HepG2 (cell line): Measurements from ENCODE around the gene HIPK2. TPM values are rescaled to one million over a fixed set of nuclear protein-coding genes. Genes with fewer than 3 reads are reported as not detected.

Source experiments
- CCDC6 ChIP-seq: sonication (generic); formaldehyde crosslinking; IDR thresholded peaks from 2 replicates; pipeline ENCODE4 v1.8.1; 2022; ENCODE audit warnings: mild to moderate bottlenecking, missing genetic modification reagents, moderate library complexity
- HOXA3 ChIP-seq: sonication (generic); formaldehyde crosslinking; IDR thresholded peaks from 2 replicates; pipeline ENCODE4 v1.5.0; 2020; ENCODE audit warnings: missing genetic modification reagents
- KLF15 ChIP-seq: sonication (generic); formaldehyde crosslinking; IDR thresholded peaks from 2 replicates; pipeline ENCODE4 v1.8.1; 2023; ENCODE audit warnings: borderline replicate concordance, mild to moderate bottlenecking, inconsistent platforms, missing genetic modification reagents, mixed read lengths
- NCOA2 ChIP-seq: sonication (generic); formaldehyde crosslinking; IDR thresholded peaks from 2 replicates; pipeline ENCODE4 v1.8.0; 2022; ENCODE audit warnings: inconsistent platforms
- NFE2L2 ChIP-seq: fragments of 150-350 bp; IDR thresholded peaks from 2 replicates; pipeline ENCODE4 v1.6.1; 2014; ENCODE audit warnings: low read length
- THAP11 ChIP-seq: IDR thresholded peaks from 2 replicates; pipeline ENCODE4 v1.6.1; 2016; ENCODE audit warnings: missing biosample characterization, missing genetic modification reagents
- TOE1 ChIP-seq: sonication (generic); formaldehyde crosslinking; IDR thresholded peaks from 2 replicates; pipeline ENCODE4 v1.4.0; 2020; ENCODE audit warnings: mild to moderate bottlenecking, missing genetic modification reagents
- ZNF180 ChIP-seq: sonication (generic); formaldehyde crosslinking; IDR thresholded peaks from 2 replicates; pipeline ENCODE4 v1.4.0; 2020; ENCODE audit warnings: low read depth, missing genetic modification reagents, borderline replicate concordance
- ZNF562 ChIP-seq: sonication (generic); formaldehyde crosslinking; IDR thresholded peaks from 2 replicates; pipeline ENCODE4 v1.8.0; 2022; ENCODE audit warnings: missing genetic modification reagents, borderline replicate concordance
- ZSCAN22 ChIP-seq: sonication (generic); formaldehyde crosslinking; IDR thresholded peaks from 2 replicates; pipeline ENCODE4 v1.4.0; 2020; ENCODE audit warnings: mild to moderate bottlenecking, missing genetic modification reagents
- polyA plus RNA-seq, 8 experiments: library from polyadenylated mRNA; depleted of rRNA in 3 of 8; stranded (reverse) in 7 of 8; unstranded in 1 of 8; fragments of >200 nt; fragmentation: Illumina TruSeq in 4 of 8; extraction: Trizol in 4 of 8; gene quantifications; 2 replicates each; pipeline versions ENCODE4 v1.2.1 to v1.2.3, GENCODE V29; 2011 to 2016; ENCODE audit warnings: low read depth in 4 of 8, missing spikeins in 1 of 8, mixed read lengths in 1 of 8; ENCODE audit not compliant: insufficient read depth in 1 of 8
- total RNA-seq, 5 experiments: library from RNA; depleted of rRNA; stranded (reverse); fragments of >200 nt; fragmentation: Illumina TruSeq; extraction: Trizol; gene quantifications; 2 replicates each; pipeline ENCODE4 v1.2.3, GENCODE V29; 2016; ENCODE audit warnings: low read depth in 1 of 5
- TF ChIP-seq, protein P1 (sequence below): fragments of 450-650 bp; IDR thresholded peaks from 2 replicates; pipeline ENCODE4 v1.6.1; 2017
- TF ChIP-seq, protein P2 (sequence below): IDR thresholded peaks from 2 replicates; pipeline ENCODE4 v1.6.1; 2016; ENCODE audit warnings: low read depth, borderline replicate concordance
- TF ChIP-seq, protein P3 (sequence below): sonication (generic); formaldehyde crosslinking; IDR thresholded peaks from 2 replicates; pipeline ENCODE4 v1.4.0; 2020; ENCODE audit warnings: missing genetic modification reagents, borderline replicate concordance
- TF ChIP-seq, protein P4 (sequence below): sonication (generic); IDR thresholded peaks from 2 replicates; pipeline ENCODE4 v1.6.1; 2016; ENCODE audit warnings: low read depth, borderline replicate concordance
- TF ChIP-seq, protein P5 (sequence below): sonication (generic); formaldehyde crosslinking; IDR thresholded peaks from 2 replicates; pipeline ENCODE4 v1.4.0; 2020; ENCODE audit warnings: mild to moderate bottlenecking, missing genetic modification reagents
- TF ChIP-seq, protein P6 (sequence below): sonication (generic); formaldehyde crosslinking; IDR thresholded peaks from 2 replicates; pipeline ENCODE4 v1.4.0; 2020; ENCODE audit warnings: missing genetic modification reagents, borderline replicate concordance
- TF ChIP-seq, protein P7 (sequence below): IDR thresholded peaks from 2 replicates; pipeline ENCODE4 v1.6.1; 2016; ENCODE audit warnings: missing compliant biosample characterization, missing genetic modification reagents, borderline replicate concordance

HIPK2 gene
- total and polyA plus RNA-seq, 2 of the 13 experiments (the other 11 are each of a cell fraction or from before 2014, with no cell fraction given), result 14.4 to 20.2 TPM

DNA sequence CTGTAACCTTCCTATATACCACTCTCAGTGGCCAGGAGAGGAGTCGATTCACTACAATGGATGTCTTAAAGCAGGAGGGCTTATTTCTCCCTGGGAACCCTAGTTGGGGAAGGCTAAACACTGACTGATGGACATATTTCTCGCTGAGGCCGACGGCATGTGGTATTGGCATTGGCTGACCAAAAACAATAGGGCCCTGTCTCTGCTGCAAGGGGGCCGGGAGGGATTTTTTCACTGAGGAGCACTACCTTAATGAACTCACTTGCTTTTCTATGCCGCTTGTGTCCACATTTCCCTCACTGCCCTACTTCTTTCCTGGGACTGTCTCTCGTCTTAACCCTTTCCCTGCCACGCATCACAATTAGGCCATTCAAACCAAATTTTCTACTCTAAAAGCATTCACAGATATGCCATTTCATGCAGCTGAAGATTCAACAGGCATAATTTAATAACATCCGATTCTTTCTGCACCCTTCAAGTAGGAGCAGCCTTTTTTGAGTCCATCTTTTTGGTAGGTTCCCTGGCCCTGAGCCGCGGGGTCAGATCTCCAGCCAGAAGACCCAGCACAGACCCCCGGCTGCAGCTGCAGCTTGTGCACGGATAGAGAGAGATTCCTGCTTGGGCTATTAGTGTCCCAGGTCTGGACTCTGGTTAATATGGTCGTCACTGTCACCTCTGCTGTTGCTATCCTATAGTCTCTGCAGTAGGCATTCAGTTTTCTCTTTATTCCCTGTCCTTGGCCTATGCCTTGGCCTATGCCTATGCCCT, 118.7 kb downstream of the HIPK2 start (continued):
- TF ChIP-seq, protein P1, sequence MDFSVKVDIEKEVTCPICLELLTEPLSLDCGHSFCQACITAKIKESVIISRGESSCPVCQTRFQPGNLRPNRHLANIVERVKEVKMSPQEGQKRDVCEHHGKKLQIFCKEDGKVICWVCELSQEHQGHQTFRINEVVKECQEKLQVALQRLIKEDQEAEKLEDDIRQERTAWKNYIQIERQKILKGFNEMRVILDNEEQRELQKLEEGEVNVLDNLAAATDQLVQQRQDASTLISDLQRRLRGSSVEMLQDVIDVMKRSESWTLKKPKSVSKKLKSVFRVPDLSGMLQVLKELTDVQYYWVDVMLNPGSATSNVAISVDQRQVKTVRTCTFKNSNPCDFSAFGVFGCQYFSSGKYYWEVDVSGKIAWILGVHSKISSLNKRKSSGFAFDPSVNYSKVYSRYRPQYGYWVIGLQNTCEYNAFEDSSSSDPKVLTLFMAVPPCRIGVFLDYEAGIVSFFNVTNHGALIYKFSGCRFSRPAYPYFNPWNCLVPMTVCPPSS, result no peak
- TF ChIP-seq TOE1 (CRISPR knock-in tag) (no peak), NFE2L2 (no peak), CCDC6 (CRISPR knock-in tag) (no peak), KLF15 (no peak), ZNF562 (CRISPR knock-in tag) (no peak), NCOA2 (CRISPR knock-in tag) (peak; percentile 49), ZNF180 (no peak), ZSCAN22 (no peak), THAP11 (CRISPR knock-in tag) (peak; percentile 26; the same call in 1 of the 2 replicates), HOXA3 (no peak; the same call in 1 of the 2 replicates)
- TF ChIP-seq, protein P2, sequence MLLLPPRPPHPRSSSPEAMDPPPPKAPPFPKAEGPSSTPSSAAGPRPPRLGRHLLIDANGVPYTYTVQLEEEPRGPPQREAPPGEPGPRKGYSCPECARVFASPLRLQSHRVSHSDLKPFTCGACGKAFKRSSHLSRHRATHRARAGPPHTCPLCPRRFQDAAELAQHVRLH (CRISPR knock-in tag), result no peak
- TF ChIP-seq, protein P3, sequence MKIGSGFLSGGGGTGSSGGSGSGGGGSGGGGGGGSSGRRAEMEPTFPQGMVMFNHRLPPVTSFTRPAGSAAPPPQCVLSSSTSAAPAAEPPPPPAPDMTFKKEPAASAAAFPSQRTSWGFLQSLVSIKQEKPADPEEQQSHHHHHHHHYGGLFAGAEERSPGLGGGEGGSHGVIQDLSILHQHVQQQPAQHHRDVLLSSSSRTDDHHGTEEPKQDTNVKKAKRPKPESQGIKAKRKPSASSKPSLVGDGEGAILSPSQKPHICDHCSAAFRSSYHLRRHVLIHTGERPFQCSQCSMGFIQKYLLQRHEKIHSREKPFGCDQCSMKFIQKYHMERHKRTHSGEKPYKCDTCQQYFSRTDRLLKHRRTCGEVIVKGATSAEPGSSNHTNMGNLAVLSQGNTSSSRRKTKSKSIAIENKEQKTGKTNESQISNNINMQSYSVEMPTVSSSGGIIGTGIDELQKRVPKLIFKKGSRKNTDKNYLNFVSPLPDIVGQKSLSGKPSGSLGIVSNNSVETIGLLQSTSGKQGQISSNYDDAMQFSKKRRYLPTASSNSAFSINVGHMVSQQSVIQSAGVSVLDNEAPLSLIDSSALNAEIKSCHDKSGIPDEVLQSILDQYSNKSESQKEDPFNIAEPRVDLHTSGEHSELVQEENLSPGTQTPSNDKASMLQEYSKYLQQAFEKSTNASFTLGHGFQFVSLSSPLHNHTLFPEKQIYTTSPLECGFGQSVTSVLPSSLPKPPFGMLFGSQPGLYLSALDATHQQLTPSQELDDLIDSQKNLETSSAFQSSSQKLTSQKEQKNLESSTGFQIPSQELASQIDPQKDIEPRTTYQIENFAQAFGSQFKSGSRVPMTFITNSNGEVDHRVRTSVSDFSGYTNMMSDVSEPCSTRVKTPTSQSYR (CRISPR knock-in tag), result no peak
- TF ChIP-seq, protein P4, sequence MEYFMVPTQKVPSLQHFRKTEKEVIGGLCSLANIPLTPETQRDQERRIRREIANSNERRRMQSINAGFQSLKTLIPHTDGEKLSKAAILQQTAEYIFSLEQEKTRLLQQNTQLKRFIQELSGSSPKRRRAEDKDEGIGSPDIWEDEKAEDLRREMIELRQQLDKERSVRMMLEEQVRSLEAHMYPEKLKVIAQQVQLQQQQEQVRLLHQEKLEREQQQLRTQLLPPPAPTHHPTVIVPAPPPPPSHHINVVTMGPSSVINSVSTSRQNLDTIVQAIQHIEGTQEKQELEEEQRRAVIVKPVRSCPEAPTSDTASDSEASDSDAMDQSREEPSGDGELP, result no peak
- TF ChIP-seq, protein P5, sequence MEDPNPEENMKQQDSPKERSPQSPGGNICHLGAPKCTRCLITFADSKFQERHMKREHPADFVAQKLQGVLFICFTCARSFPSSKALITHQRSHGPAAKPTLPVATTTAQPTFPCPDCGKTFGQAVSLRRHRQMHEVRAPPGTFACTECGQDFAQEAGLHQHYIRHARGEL, result no peak
- TF ChIP-seq, protein P6, sequence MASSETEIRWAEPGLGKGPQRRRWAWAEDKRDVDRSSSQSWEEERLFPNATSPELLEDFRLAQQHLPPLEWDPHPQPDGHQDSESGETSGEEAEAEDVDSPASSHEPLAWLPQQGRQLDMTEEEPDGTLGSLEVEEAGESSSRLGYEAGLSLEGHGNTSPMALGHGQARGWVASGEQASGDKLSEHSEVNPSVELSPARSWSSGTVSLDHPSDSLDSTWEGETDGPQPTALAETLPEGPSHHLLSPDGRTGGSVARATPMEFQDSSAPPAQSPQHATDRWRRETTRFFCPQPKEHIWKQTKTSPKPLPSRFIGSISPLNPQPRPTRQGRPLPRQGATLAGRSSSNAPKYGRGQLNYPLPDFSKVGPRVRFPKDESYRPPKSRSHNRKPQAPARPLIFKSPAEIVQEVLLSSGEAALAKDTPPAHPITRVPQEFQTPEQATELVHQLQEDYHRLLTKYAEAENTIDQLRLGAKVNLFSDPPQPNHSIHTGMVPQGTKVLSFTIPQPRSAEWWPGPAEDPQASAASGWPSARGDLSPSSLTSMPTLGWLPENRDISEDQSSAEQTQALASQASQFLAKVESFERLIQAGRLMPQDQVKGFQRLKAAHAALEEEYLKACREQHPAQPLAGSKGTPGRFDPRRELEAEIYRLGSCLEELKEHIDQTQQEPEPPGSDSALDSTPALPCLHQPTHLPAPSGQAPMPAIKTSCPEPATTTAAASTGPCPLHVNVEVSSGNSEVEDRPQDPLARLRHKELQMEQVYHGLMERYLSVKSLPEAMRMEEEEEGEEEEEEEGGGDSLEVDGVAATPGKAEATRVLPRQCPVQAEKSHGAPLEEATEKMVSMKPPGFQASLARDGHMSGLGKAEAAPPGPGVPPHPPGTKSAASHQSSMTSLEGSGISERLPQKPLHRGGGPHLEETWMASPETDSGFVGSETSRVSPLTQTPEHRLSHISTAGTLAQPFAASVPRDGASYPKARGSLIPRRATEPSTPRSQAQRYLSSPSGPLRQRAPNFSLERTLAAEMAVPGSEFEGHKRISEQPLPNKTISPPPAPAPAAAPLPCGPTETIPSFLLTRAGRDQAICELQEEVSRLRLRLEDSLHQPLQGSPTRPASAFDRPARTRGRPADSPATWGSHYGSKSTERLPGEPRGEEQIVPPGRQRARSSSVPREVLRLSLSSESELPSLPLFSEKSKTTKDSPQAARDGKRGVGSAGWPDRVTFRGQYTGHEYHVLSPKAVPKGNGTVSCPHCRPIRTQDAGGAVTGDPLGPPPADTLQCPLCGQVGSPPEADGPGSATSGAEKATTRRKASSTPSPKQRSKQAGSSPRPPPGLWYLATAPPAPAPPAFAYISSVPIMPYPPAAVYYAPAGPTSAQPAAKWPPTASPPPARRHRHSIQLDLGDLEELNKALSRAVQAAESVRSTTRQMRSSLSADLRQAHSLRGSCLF, result no peak
- TF ChIP-seq, protein P7, sequence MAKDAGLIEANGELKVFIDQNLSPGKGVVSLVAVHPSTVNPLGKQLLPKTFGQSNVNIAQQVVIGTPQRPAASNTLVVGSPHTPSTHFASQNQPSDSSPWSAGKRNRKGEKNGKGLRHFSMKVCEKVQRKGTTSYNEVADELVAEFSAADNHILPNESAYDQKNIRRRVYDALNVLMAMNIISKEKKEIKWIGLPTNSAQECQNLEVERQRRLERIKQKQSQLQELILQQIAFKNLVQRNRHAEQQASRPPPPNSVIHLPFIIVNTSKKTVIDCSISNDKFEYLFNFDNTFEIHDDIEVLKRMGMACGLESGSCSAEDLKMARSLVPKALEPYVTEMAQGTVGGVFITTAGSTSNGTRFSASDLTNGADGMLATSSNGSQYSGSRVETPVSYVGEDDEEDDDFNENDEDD (CRISPR knock-in tag), result 0 out of 2 replicates have a peak, but pooled peaks have one; percentile 7
